Thoracic aorta (tissue), 2 donors: ENCODE results near the gene WNT4. TPM values are rescaled to one million over a fixed set of nuclear protein-coding genes. Genes with fewer than 3 reads are reported as not detected.

Experiments used
- ATAC-seq: fragments of 150-250 bp; one replicate; pipeline ENCODE4 v1.8.0; 2017; ENCODE audit warnings: low read depth; ENCODE audit not compliant: insufficient number of reproducible peaks, low FRiP score
- DNase-seq: peaks from one replicate; pipeline ENCODE4 v3.0.0-alpha.2; 2020; ENCODE audit warnings: low spot score
- H3K27ac ChIP-seq, 2 donors: fragments of 200-600 bp; sonication (generic); 1 replicate in 1 of 2; 2 replicates in 1 of 2; pipeline ENCODE4 v1.5.1; 2016; ENCODE audit warnings: mild to moderate bottlenecking in 2 of 2, moderate library complexity in 2 of 2
- H3K27me3 ChIP-seq: fragments of 200-600 bp; sonication (generic); replicated peaks from 2 replicates; pipeline ENCODE4 v1.6.0; 2016; ENCODE audit warnings: mild to moderate bottlenecking; ENCODE audit not compliant: insufficient read depth
- H3K36me3 ChIP-seq: fragments of 200-600 bp; sonication (generic); one replicate; pipeline ENCODE4 v1.5.1; 2016
- H3K4me1 ChIP-seq, 2 donors: fragments of 200-600 bp; sonication (generic); 1 replicate in 1 of 2; 2 replicates in 1 of 2; pipeline versions ENCODE4 v1.5.1 to v1.6.0; 2016; ENCODE audit warnings: low read depth in 2 of 2, mild to moderate bottlenecking in 1 of 2; ENCODE audit not compliant: control insufficient read depth in 1 of 2
- H3K4me3 ChIP-seq: fragments of 200-600 bp; sonication (generic); 2 replicates; pipeline ENCODE4 v1.5.1; 2016; ENCODE audit warnings: mild to moderate bottlenecking
- H3K9me3 ChIP-seq: fragments of 200-600 bp; sonication (generic); 2 replicates; pipeline ENCODE4 v1.5.1; 2016
- CTCF ChIP-seq: fragments of 200-600 bp; sonication (generic); IDR thresholded peaks from one replicate; pipeline ENCODE4 v1.5.1; 2019; ENCODE audit warnings: antibody characterized with exemption
- total RNA-seq, 2 donors: library from RNA; depleted of rRNA; stranded (reverse); fragments of >200 nt; gene quantifications; one replicate each; pipeline versions ENCODE4 v1.1.0 to v1.2.3, GENCODE V29; 2016

Gene WNT4
- total RNA-seq, 2 donors from 2014 or later: not detected

GRCh38 chr1:22076346-22076745, 66.6 kb downstream of the WNT4 start:
- Histone ChIP-seq H3K36me3 (peaks cover 10% of the 10 kb centered on the region), H3K4me3 (no peak overlapping the region), H3K4me1 (peaks cover 41 to 94% of the 10 kb centered on the region in 2 donors), H3K27me3 (no peaks in the 10 kb centered on the region), H3K27ac (no peak overlapping the region), H3K9me3 (no peaks in the 10 kb centered on the region)
- no peak for TF ChIP-seq CTCF
- DNase-seq: no peak
- ATAC-seq: no peak

DNA sequence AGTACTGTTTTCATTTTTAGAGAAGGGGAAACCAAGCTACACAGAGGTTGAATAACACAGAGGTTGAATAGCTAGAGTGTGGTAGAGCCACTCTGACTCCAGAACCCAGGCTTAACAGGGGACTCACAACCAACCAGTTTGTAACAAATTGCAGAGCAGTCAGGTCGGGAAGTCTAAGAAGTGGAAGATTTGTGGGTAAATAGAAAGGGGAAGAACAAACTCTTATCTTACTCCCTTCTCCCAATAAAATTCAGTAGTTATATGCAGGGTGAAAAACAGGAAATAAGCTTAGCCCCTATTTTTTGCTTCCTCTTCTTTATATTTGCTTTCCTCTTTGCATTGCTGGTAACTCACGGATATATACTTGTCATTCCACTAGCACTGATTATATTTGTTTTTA, 67.2 kb downstream of the WNT4 start:
- Histone ChIP-seq H3K36me3 (peaks cover 10% of the 10 kb centered on the region), H3K9me3 (no peaks in the 10 kb centered on the region), H3K4me1 (peaks cover 43 to 90% of the 10 kb centered on the region in 2 donors), H3K27ac (no peak overlapping the region), H3K27me3 (no peaks in the 10 kb centered on the region), H3K4me3 (no peak overlapping the region)
- ATAC-seq (no peak), DNase-seq (no peak)
- TF ChIP-seq CTCF: no peak

GRCh38 chr1:22074803-22075202, 68.1 kb downstream of the WNT4 start:
- H3K4me1 ChIP-seq: peaks cover 44 to 81% of the 10 kb centered on the region in 2 donors
- TF ChIP-seq CTCF: no peak

GRCh38 chr1:22071511-22071910, 71.4 kb downstream of the WNT4 start:
- no peak overlapping the region for H3K4me3 ChIP-seq
- TF ChIP-seq CTCF: no peak
- no peaks in the 10 kb centered on the region for H3K36me3 ChIP-seq
- H3K4me1 ChIP-seq: peaks cover 52 to 86% of the 10 kb centered on the region in 2 donors
- DNase-seq: no peak
- no peaks in the 10 kb centered on the region for H3K9me3 ChIP-seq
- no peaks in the 10 kb centered on the region for H3K27me3 ChIP-seq
- ATAC-seq: no peak
- H3K27ac ChIP-seq: no peak overlapping the region

More at GRCh38 chr1:22074803-22075202, 68.1 kb downstream of the WNT4 start:
- no peaks in the 10 kb centered on the region for H3K9me3 ChIP-seq
- H3K4me3 ChIP-seq: no peak overlapping the region
- no peak for DNase-seq
- H3K27me3 ChIP-seq: no peaks in the 10 kb centered on the region
- no peak overlapping the region for H3K27ac ChIP-seq
- H3K36me3 ChIP-seq: peaks cover 6% of the 10 kb centered on the region
- ATAC-seq: no peak

Other genes with a start within 250 kb of the WNT4 start
- gene HSPG2, start 205.8 kb downstream of the WNT4 start, total RNA-seq: 100 to 1,000 TPM; 684 to 846 TPM
- gene CELA3B, start 166.1 kb downstream of the WNT4 start, total RNA-seq: 1 to 10 TPM in 1 of 2 donors, not detected in 1; 2.0 TPM
- 1 to 10 TPM; 2.0 to 6.6 TPM for gene CELA3A, start 141.4 kb downstream of the WNT4 start, total RNA-seq
- gene CDC42, start 90.4 kb downstream of the WNT4 start, total RNA-seq: 100 to 1,000 TPM; 156 to 187 TPM